ENCODE data around the gene FOXRED1. TPM values are rescaled to one million over a fixed set of nuclear protein-coding genes. Genes with fewer than 3 reads are reported as not detected.

FOXRED1 gene
- total and polyA plus RNA-seq, 10 of the 15 experiments (the other 5 are each of a cell fraction or from before 2014, with no cell fraction given): 9.9 to 67.7 (median 38.0) TPM

- no peak for TF ChIP-seq BCLAF1 (IDR thresholded peaks at IDR 0.05)
- no peak for TF ChIP-seq ZNF207 (IDR thresholded peaks at IDR 0.05; ENCODE audit: borderline replicate concordance)
Measured at GRCh38 chr11:126232683-126233082, 36.3 kb upstream of the FOXRED1 start (continued).

- WGBS (ENCODE audit: insufficient coverage, insufficient replicate concordance, low lambda C conversion rate, missing lambda C conversion rate): 98% methylated on average over 4 of the region's 4 CpGs
- ChIA-PET POLR2A (no interaction called here), SMC1A (ENCODE audit: uncharacterized antibody, unreplicated experiment) (no interaction called here), CTCF (no interaction called here), RAD21 (ENCODE audit: unreplicated experiment) (no interaction called here)
- Histone ChIP-seq H3K79me2 (ENCODE audit: control insufficient read depth, insufficient read depth, low read length) (no peaks in the 10 kb centered on the region), H3K4me1 (ENCODE audit: control insufficient read depth, insufficient read depth, low read length) (no peaks in the 10 kb centered on the region), H3K9me3 (replicated peaks; ENCODE audit: control insufficient read depth, insufficient read depth, low read length) (no peaks in the 10 kb centered on the region), H3K36me3 (ENCODE audit: control insufficient read depth in 2 of 2, insufficient read depth in 2 of 2, low read length in 1 of 2) (peaks cover 2 to 4% of the 10 kb centered on the region in 2 experiments; a peak in 3 of 4 replicates), H2AFZ (ENCODE audit: control insufficient read depth, low read depth, low read length) (no peak overlapping the region), H4K20me1 (ENCODE audit: control insufficient read depth, insufficient read depth) (no peaks in the 10 kb centered on the region), H3K27ac (ENCODE audit: control insufficient read depth, insufficient read depth) (no peak overlapping the region), H3K4me3 (no peak overlapping the region), H3K27me3 (replicated peaks in 1 of 2; ENCODE audit: control insufficient read depth in 2 of 2, insufficient read depth in 2 of 2, low read length in 1 of 2) (no peaks in the 10 kb centered on the region), H3K4me2 (ENCODE audit: control insufficient read depth, insufficient read depth) (no peak overlapping the region), H3K9ac (ENCODE audit: control insufficient read depth, insufficient read depth, low read length) (no peak overlapping the region)
- BruUV-seq (replicated peaks): no TSS peak
- DNase-seq (ENCODE audit: low read depth, low spot score) (no peak), FAIRE-seq (no peak), ATAC-seq (no peak)
- TF ChIP-seq TCF12 (IDR thresholded peaks at IDR 0.05; ENCODE audit: low read depth, low read length) (no peak), HDGF (IDR thresholded peaks at IDR 0.05) (no peak), HDAC6 (IDR thresholded peaks at IDR 0.05; ENCODE audit: unreplicated experiment) (no peak), IRF5 (IDR thresholded peaks at IDR 0.05; ENCODE audit: borderline replicate concordance) (no peak), BCL11A (IDR thresholded peaks at IDR 0.05; ENCODE audit: low read depth, low read length) (no peak), RBBP5 (conservative IDR thresholded peaks at IDR 0.05) (no peak), CHD4 (IDR thresholded peaks at IDR 0.05) (no peak), POLR2A (IDR thresholded peaks at IDR 0.05; ENCODE audit: low read depth, low read length) (no peak), HCFC1 (IDR thresholded peaks at IDR 0.05; ENCODE audit: low read length) (no peak), BCL3 (IDR thresholded peaks at IDR 0.05; ENCODE audit: borderline replicate concordance, insufficient read depth, low read depth, low read length, poor library complexity, severe bottlenecking) (no peak), SRF (IDR thresholded peaks at IDR 0.05; ENCODE audit: low read depth in 2 of 2, low read length in 2 of 2) (no peak), CEBPZ (IDR thresholded peaks at IDR 0.05; ENCODE audit: low read depth, low read length) (no peak), SREBF1 (IDR thresholded peaks at IDR 0.05; ENCODE audit: low read length) (no peak), NR2C1 (IDR thresholded peaks at IDR 0.05) (no peak)
- in situ Hi-C loops (cut with MboI) (no loop called here), intact Hi-C loops (cut with micrococcal nuclease; ENCODE audit: unreplicated experiment) (no loop called here)
Measured at GRCh38 chr11:126233391-126233790, 35.6 kb upstream of the FOXRED1 start.

All from GM12878 (cell line).